HG03520 (cell line): ENCODE measurements around the gene CASQ2.

Experiments
- ATAC-seq: cut with Tn5 transposase; IDR thresholded peaks from one replicate; pipeline ENCODE4 v1.9.1; 2021; ENCODE audit warnings: mild to moderate bottlenecking, moderate library complexity; ENCODE audit not compliant: unreplicated experiment

The CASQ2 gene

DNA sequence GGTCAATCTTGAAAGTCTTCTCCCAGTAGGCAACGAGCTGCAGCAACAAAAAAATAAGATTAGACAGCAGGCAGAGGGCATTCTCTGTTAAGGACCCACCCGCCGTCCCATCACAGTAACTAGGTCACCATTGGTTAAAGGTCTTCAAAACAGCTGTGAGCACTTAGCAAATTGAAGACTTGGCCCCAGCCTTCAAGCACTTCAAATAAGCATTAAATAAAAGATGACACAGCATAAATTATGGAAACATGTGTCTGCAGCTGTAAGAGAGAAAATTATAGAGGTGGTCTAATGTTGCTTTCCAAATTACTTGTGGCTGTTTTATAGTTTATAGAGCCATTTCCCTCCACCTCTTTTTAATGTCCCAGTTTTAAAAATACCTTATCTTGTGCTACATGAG is 65.6 kb downstream of the CASQ2 start:
- no peak for ATAC-seq

- ATAC-seq = no peak
Measured at GRCh38 chr1:115701090-115701489, 67.4 kb downstream of the CASQ2 start.

DNA sequence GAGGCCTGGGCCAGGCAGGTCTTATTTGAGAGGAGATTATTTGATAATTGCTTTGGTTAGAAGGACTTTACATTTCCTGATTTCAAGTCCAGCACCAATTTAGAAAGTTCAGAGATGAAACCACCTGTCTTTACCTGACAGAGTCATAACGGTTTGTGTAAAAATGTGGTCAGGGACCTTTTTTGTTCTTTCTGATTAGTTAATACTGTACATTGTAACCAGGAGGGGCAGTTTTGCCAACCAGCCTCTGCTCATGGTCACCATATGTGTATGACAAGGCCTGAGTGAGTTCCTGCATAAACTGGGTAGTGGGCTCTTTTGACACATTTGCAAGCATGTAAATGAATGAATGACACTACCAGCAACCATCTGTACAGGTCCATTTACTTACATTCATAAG is 70.9 kb downstream of the CASQ2 start:
- ATAC-seq = no peak

DNA sequence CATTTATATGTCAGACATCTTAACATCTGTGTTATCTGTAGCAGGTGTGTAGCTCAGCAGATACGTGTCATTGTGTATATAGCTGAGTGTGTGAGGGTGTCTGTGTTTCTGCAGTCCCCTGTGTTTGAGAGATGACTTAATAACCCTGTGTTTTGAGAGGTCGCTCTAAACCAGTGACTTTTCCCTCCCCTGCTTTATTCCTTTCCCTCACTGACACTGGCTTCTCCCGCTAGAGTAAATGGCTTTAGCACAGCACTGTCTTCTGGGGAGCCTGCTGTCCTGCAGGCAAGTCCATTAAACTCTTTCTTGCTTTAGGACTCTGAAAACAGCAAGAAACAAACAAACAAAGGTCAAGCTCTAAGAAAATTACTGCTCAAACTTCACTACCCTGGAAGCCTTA is 73.7 kb downstream of the CASQ2 start:
- ATAC-seq = no peak

GRCh38 chr1:115692224-115692623 is 76.3 kb downstream of the CASQ2 start:
- ATAC-seq = no peak

DNA sequence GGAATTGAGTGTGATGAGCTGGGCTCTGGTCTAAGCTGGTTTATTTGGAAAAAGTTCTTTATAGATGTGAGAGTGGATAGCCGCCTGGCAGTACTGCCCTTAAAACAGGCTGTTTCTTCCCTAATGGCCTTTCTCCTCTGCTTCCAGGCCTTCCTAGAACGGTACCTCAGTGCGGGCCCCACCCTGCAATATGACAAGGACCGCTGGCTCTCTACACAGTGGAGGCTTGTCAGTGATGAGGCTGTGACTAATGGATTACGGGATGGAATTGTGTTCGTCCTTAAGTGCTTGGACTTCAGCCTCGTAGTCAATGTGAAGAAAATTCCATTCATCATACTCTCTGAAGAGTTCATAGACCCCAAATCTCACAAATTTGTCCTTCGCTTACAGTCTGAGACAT is 77.5 kb downstream of the CASQ2 start:
- no peak for ATAC-seq

DNA sequence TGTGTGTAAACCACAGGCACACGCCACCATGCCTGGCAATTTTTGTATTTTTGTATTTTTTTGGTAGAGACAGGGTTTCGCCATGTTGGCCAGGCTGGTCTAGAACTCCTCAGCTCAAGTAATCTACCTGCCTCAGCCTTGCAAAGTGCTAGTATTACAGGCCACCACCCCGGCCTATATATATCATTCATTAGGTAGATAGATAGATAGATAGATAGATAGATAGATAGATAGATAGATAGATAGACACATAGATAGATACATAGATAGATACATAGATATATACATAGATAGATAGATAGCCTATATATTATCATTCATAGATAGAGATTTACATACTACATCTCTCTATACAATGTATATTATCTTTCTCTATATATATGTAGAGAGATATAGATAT is 80.8 kb downstream of the CASQ2 start:
- no peak for ATAC-seq

- ATAC-seq = no peak
Measured at GRCh38 chr1:115685029-115685705, 83.3 kb downstream of the CASQ2 start.

DNA sequence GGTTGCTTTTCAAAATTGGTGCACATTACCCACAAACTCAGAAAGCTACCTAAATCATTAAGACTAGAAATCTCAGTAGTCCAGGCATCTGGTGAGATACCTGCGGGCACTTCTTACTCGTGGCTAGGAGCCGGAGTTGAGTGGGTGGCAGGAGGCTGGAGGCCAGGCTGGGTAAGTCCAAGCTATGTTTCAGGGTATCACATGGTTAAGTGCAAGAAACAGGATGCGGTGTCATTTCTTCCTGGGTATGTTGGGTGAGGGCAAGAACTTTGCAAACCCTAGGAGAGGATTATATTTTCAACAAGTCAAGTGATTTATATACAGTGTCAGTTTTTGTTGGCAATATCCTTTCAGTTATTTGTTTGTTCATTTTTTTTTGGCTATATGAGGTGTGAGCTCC is 85.7 kb downstream of the CASQ2 start:
- ATAC-seq = no peak

DNA sequence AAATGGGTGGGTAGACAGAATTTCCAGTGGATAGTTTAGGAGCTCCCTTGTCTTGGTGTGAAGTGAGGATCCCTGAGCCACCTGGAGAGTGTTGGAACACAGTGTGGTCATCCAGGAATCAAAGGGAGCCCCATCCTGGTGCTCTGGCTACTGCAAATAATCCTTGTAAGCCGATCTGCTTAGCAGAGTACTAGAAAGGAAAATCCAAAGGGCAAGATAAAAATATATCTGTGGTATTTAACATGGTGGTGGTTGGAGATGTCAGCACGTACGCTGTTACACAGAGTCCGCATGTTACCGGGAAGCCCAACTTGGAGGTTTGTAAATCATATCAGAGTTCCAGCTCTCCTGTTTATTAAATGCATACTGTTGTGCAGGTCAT is 87.8 kb downstream of the CASQ2 start:
- no peak for ATAC-seq

GRCh38 chr1:115679141-115679611 is 89.3 kb downstream of the CASQ2 start:
- no peak for ATAC-seq

GRCh38 chr1:115678141-115678540 is 90.4 kb downstream of the CASQ2 start:
- ATAC-seq = no peak

- no peak for ATAC-seq
Measured at GRCh38 chr1:115677565-115677964, 90.9 kb downstream of the CASQ2 start.

DNA sequence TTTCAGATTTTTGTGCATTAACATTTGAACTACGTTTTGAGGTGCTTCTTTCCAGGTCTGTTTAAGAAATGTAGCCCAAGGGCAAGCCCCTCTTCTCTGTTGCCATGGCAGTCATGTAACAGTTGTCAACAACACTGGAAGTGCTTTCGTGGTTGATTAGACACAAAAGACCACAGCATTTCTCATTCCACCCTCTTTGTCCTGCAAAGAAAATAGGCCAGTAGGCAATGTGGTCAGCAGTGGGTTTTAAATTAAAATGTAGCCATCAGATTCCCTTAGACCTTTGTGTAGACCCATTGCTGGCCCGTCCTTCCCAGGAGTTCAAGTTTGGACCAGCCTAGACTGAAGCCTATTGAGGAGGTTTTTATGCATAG is 91.3 kb downstream of the CASQ2 start:
- no peak for ATAC-seq

GRCh38 chr1:115676498-115677181 is 91.9 kb downstream of the CASQ2 start:
- no peak for ATAC-seq

- ATAC-seq = no peak
Measured at GRCh38 chr1:115672224-115673009, 96.1 kb downstream of the CASQ2 start.

DNA sequence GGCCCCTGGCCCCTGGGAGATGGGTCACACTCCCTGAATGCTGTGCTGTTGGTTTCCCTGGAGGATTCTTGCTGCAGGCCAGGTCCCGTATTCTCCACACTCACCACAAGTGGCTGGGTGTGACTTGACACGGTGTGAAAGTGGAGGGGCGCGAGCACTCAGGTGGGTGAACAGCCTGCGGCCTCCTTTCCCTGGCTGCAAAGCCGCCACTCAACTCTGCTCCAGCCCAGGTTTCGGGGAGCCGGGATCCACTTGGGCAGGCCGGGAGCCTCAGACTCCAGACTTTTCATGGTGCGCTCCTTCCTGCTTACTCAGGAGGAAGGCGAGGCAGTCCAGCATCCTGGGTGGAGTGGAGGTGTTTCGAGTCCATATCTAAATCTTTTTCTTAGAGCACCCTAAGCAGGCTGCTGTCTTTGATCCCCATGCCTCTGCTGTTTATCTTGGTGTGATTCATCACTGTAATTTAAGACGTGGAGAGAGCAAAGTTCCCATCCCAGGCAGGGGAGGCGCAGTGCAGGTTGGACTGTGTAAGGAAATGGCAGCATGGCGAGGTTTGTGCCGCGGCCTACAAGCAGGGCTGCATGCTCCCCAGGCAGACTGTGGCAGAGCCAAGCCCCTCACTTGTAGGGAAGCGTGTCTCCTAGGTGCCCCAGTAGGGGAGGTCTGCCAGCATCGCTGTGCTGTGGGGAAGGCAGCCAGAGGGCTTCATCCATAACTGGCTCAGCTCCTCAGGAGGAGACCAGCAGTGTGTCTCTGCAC is 97.2 kb downstream of the CASQ2 start:
- ATAC-seq = no peak

- no peak for ATAC-seq
Measured at GRCh38 chr1:115670476-115671175, 97.9 kb downstream of the CASQ2 start.

DNA sequence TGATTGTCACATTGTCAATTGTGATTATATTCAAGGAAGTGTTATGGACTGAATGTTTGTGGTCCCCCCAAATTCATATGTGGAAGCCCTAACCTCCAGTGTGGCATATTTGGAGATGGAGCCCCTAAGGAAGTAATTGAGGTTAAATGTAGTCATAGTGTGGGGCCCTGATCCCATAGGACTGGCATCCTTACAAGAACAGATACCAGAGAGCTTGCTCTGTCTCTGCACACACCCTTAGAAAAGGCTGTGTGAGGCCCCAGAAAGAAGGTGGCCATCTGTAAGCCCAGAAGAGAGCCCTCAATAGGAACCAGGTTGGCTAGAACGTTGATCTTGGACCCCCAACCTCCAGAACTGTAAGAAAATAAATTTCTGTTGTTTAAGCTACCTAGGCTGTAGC is 98.6 kb downstream of the CASQ2 start:
- no peak for ATAC-seq

DNA sequence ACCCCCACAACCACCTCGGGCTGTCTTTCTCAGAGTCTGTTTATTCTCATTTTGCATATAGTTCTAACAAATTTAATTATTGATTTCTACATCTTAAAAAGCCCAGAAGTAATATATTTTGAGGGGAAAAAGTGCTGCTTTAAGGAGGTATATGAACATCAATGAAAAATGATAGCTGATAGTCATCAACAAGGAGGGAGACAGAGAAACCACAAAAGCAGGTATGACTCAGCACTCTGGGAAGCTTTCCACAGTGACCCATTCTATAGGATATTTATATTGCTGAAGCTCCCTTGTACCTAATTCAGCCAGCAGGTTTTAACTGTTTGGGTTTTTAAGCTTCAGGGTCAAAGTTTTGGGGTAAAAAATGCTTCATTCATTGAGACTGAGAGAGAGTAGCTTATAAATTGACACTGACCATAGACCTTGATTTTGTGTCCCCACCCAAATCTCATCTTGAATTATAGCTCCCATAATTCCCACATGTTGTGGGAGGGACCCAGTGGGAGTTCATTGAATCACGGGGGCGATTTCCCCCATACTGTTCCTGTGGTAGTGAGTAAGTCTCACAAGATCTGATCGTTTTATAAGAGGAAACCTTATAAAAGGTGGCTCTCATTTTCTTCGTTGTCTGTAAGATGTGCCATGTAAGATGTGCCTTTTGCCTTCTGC is 99.4 kb downstream of the CASQ2 start:
- no peak for ATAC-seq
